SK-N-SH (cell line): Measurements from ENCODE around the gene SLC9A8. TPM values are rescaled to one million over a fixed set of nuclear protein-coding genes. Genes with fewer than 3 reads are reported as not detected.

ENCODE experiments used
- CTCF ChIA-PET: fragments of 300-600, 350-600 bp; formaldehyde crosslinking; extraction: SDS; loops from one replicate; lab custom pipeline; 2021; lab: Yijun Ruan, JAX
- POLR2A ChIA-PET: fragments of 350-600 bp; sonication (Branson Sonifier 250); formaldehyde crosslinking; extraction: SDS; loops from one replicate; lab custom pipeline; 2020; ENCODE audit warnings: antibody characterized with exemption, inconsistent platforms; lab: Yijun Ruan, JAX
- DNase-seq: peaks from one replicate; pipeline ENCODE4 v3.0.0; 2012
- H2AFZ ChIP-seq: fragments of 200-600 bp; sonication (generic); 2 replicates; pipeline ENCODE4 v1.8.1; 2016; ENCODE audit warnings: antibody characterized with exemption, mild to moderate bottlenecking, low read depth
- H3F3A ChIP-seq: fragments of 200-600 bp; sonication (generic); replicated peaks from 2 replicates; pipeline ENCODE3; 2016; ENCODE audit warnings: antibody characterized with exemption, mild to moderate bottlenecking; ENCODE audit not compliant: insufficient read depth
- H3K27ac ChIP-seq, 2 experiments: fragments of 200-500 bp in 1 of 2; fragments of 200-600 bp in 1 of 2; sonication (Bioruptor generic) in 1 of 2; sonication (generic), shearing (Covaris generic) in 1 of 2; 2 replicates each; pipeline versions ENCODE4 v1.5.1 to v1.6.1; 2014 to 2016; ENCODE audit warnings: low read depth in 2 of 2, inconsistent platforms in 1 of 2, low read length in 1 of 2, mild to moderate bottlenecking in 1 of 2, mixed read lengths in 1 of 2
- H3K27me3 ChIP-seq: fragments of 200-600 bp; sonication (generic), shearing (Covaris generic); 2 replicates; pipeline ENCODE4 v1.6.1; 2016; ENCODE audit warnings: mixed run types; ENCODE audit not compliant: insufficient read depth
- H3K36me3 ChIP-seq, 2 experiments: fragments of 200-500 bp in 1 of 2; fragments of 200-600 bp in 1 of 2; sonication (Bioruptor generic) in 1 of 2; sonication (generic) in 1 of 2; replicated peaks in 1 of 2; 2 replicates each; pipeline versions ENCODE3 to v1.5.1; 2014 to 2016; ENCODE audit warnings: low read length in 1 of 2, mild to moderate bottlenecking in 1 of 2; ENCODE audit not compliant: insufficient read depth in 2 of 2, control insufficient read depth in 1 of 2
- H3K4me1 ChIP-seq, 2 experiments: fragments of 200-500 bp in 1 of 2; fragments of 200-600 bp in 1 of 2; sonication (Bioruptor generic) in 1 of 2; sonication (generic), shearing (Covaris generic) in 1 of 2; 2 replicates each; pipeline versions ENCODE4 v1.5.1 to v1.6.1; 2014 to 2016; ENCODE audit warnings: low read depth in 1 of 2, low read length in 1 of 2, mixed run types in 1 of 2; ENCODE audit not compliant: insufficient read depth in 2 of 2, control insufficient read depth in 1 of 2
- H3K4me2 ChIP-seq: fragments of 200-600 bp; sonication (generic), shearing (Covaris generic); 2 replicates; pipeline ENCODE4 v1.6.1; 2017; ENCODE audit warnings: mixed run types
- H3K4me3 ChIP-seq, 2 experiments: fragments of 200-500 bp in 1 of 2; fragments of 200-600 bp in 1 of 2; sonication (Bioruptor generic) in 1 of 2; sonication (generic), shearing (Covaris generic) in 1 of 2; 2 replicates each; pipeline versions ENCODE4 v1.5.1 to v1.8.1; 2014 to 2016; ENCODE audit warnings: low read depth in 2 of 2, inconsistent platforms in 1 of 2, low read length in 1 of 2, mild to moderate bottlenecking in 1 of 2, mixed read lengths in 1 of 2, moderate library complexity in 1 of 2
- H3K79me2 ChIP-seq: fragments of 200-600 bp; sonication (generic); 2 replicates; pipeline ENCODE4 v1.8.1; 2017; ENCODE audit warnings: mild to moderate bottlenecking; ENCODE audit not compliant: insufficient read depth
- H3K9ac ChIP-seq: fragments of 200-600 bp; sonication (generic); 2 replicates; pipeline ENCODE4 v1.6.1; 2017; ENCODE audit warnings: mixed run types
- H3K9me2 ChIP-seq: fragments of 200-600 bp; sonication (generic); 2 replicates; pipeline ENCODE4 v1.6.1; 2017; ENCODE audit warnings: mixed run types
- H3K9me3 ChIP-seq: fragments of 200-600 bp; sonication (generic); 2 replicates; pipeline ENCODE4 v1.6.1; 2017; ENCODE audit warnings: mixed run types, mild to moderate bottlenecking, moderate library complexity
- H4K20me1 ChIP-seq: fragments of 200-600 bp; sonication (generic); 2 replicates; pipeline ENCODE4 v1.6.1; 2017; ENCODE audit warnings: mild to moderate bottlenecking, mixed run types; ENCODE audit not compliant: insufficient read depth
- CHD2 ChIP-seq: fragments of 150-350 bp; IDR thresholded peaks from 2 replicates; pipeline ENCODE4 v1.6.1; 2018; ENCODE audit warnings: low read length; ENCODE audit not compliant: partially characterized antibody
- EZH2phosphoT487 ChIP-seq: fragments of 200-600 bp; sonication (generic); IDR thresholded peaks from 2 replicates; pipeline ENCODE4 v1.6.1; 2017; ENCODE audit warnings: low read depth, mixed run types, mild to moderate bottlenecking, antibody characterized with exemption, moderate library complexity, borderline replicate concordance
- FOXJ3 ChIP-seq: sonication (generic); formaldehyde crosslinking; IDR thresholded peaks from 2 replicates; pipeline ENCODE4 v1.5.1; 2020; ENCODE audit warnings: mild to moderate bottlenecking, missing genetic modification reagents
- FOXM1 ChIP-seq: IDR thresholded peaks from 2 replicates; pipeline ENCODE4 v1.4.0; 2012; ENCODE audit warnings: low read depth, mild to moderate bottlenecking
- GABPA ChIP-seq: IDR thresholded peaks from 2 replicates; pipeline ENCODE4 v1.4.0; 2012; ENCODE audit warnings: low read depth, mild to moderate bottlenecking
- GATA2 ChIP-seq: sonication (generic); formaldehyde crosslinking; IDR thresholded peaks from 2 replicates; pipeline ENCODE4 v1.5.0; 2020; ENCODE audit warnings: mild to moderate bottlenecking, missing genetic modification reagents
- JUND ChIP-seq: IDR thresholded peaks from 2 replicates; pipeline ENCODE4 v1.4.0; 2012
- MEF2A ChIP-seq: IDR thresholded peaks from 2 replicates; pipeline ENCODE4 v1.4.0; 2012; ENCODE audit warnings: low read depth, borderline replicate concordance
- MXI1 ChIP-seq: IDR thresholded peaks from 2 replicates; pipeline ENCODE4 v1.6.1; 2012; ENCODE audit warnings: mild to moderate bottlenecking, low read depth, low read length, improper control_type of control experiment
- NFIC ChIP-seq: IDR thresholded peaks from 2 replicates; pipeline ENCODE4 v1.4.0; 2012; ENCODE audit warnings: borderline replicate concordance
- NRF1 ChIP-seq: IDR thresholded peaks from 2 replicates; pipeline ENCODE4 v1.6.1; 2012; ENCODE audit warnings: low read depth, mild to moderate bottlenecking, low read length
- RAD21 ChIP-seq: IDR thresholded peaks from 2 replicates; pipeline ENCODE4 v1.6.1; 2012; ENCODE audit warnings: mild to moderate bottlenecking, low read length
- RFX5 ChIP-seq: IDR thresholded peaks from 2 replicates; pipeline ENCODE4 v1.6.1; 2012; ENCODE audit warnings: mild to moderate bottlenecking, improper control_type of control experiment, low read length
- RXRA ChIP-seq: IDR thresholded peaks from 2 replicates; pipeline ENCODE4 v1.4.0; 2012; ENCODE audit warnings: low read depth, mild to moderate bottlenecking, borderline replicate concordance
- SIN3A ChIP-seq: IDR thresholded peaks from 2 replicates; pipeline ENCODE4 v1.6.1; 2012; ENCODE audit warnings: low read depth, mild to moderate bottlenecking, low read length, moderate library complexity, borderline replicate concordance
- SMC3 ChIP-seq: IDR thresholded peaks from 2 replicates; pipeline ENCODE4 v1.6.1; 2012; ENCODE audit warnings: low read depth, low read length, improper control_type of control experiment
- TCF12 ChIP-seq: IDR thresholded peaks from 2 replicates; pipeline ENCODE4 v1.4.0; 2012
- YY1 ChIP-seq: IDR thresholded peaks from 2 replicates; pipeline ENCODE4 v1.4.0; 2012; ENCODE audit warnings: low read depth, mild to moderate bottlenecking
- WGBS: methylation state at CpG from one replicate; pipeline ENCODE4 v1.1.6; 2017; ENCODE audit warnings: low lambda C conversion rate; 5-methylcytosine and 5-hydroxymethylcytosine counted together
- polyA plus RNA-seq, 3 experiments: library from polyadenylated mRNA; depleted of rRNA; stranded (reverse); fragments of >200 nt; gene quantifications; 2 replicates each; pipeline ENCODE4 v1.2.3, GENCODE V29; 2012
- TF ChIP-seq, protein P1 (sequence below): IDR thresholded peaks from 2 replicates; pipeline ENCODE4; 2012
- TF ChIP-seq, protein P2 (sequence below): IDR thresholded peaks from 2 replicates; pipeline ENCODE4 v1.4.0; 2012; ENCODE audit warnings: low read depth
- TF ChIP-seq, protein P3 (sequence below): fragments of 200-600 bp; sonication (generic); IDR thresholded peaks from 2 replicates; pipeline ENCODE4 v1.6.1; 2017; ENCODE audit warnings: antibody characterized with exemption, mild to moderate bottlenecking, moderate library complexity
- TF ChIP-seq, protein P4 (sequence below): fragments of 150-350 bp; IDR thresholded peaks from 2 replicates; pipeline ENCODE4 v1.6.1; 2016; ENCODE audit warnings: mild to moderate bottlenecking, low read depth, low read length
- TF ChIP-seq, protein P5 (sequence below): IDR thresholded peaks from 2 replicates; pipeline ENCODE4 v1.4.0; 2012; ENCODE audit warnings: low read depth, borderline replicate concordance

Gene SLC9A8
- polyA plus RNA-seq, 1 of the 3 experiments (the other 2 are of a cell fraction), result 3.4 TPM

DNA sequence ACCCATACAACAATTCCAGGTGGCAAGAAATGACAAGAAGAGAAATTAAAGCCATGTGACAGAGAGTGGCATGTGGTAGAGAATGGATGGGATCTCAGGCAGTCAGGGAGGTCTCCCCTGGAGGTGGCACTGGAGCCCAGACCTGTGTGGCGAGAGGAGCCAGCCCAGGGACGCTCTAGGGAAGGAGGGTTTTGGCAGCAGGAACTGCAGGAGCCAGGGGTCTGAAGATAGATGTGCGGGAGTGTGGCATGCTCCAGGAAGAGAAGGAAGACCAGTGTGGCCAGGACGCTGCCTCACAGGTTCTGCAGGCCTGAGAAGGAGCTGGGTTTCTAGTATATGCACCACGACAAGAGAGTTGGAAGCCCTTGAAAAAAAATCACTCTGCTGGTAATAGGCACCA lies 57.6 kb downstream of the SLC9A8 start:
- no peak overlapping the region for H3K9ac ChIP-seq
- DNase-seq, result no peak
- peaks cover 0 to 8% of the 10 kb centered on the region in 2 experiments; a peak in 1 of 4 replicates for H3K4me1 ChIP-seq
- no peaks in the 10 kb centered on the region for H4K20me1 ChIP-seq
- no peaks in the 10 kb centered on the region for H3K9me3 ChIP-seq
- H3K27ac ChIP-seq, result no peak overlapping the region
- H2AFZ ChIP-seq, result no peak overlapping the region
- TF ChIP-seq FOXJ3 (no peak), YY1 (no peak), NFIC (no peak), TCF12 (no peak), GATA2 (CRISPR knock-in tag) (no peak), GABPA (no peak), EZH2phosphoT487 (no peak), RFX5 (no peak), CHD2 (no peak), NRF1 (no peak), SMC3 (no peak)
- TF ChIP-seq, protein P1, sequence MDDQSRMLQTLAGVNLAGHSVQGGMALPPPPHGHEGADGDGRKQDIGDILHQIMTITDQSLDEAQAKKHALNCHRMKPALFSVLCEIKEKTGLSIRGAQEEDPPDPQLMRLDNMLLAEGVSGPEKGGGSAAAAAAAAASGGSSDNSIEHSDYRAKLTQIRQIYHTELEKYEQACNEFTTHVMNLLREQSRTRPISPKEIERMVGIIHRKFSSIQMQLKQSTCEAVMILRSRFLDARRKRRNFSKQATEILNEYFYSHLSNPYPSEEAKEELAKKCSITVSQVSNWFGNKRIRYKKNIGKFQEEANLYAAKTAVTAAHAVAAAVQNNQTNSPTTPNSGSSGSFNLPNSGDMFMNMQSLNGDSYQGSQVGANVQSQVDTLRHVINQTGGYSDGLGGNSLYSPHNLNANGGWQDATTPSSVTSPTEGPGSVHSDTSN, result no peak
- TF ChIP-seq, protein P2, sequence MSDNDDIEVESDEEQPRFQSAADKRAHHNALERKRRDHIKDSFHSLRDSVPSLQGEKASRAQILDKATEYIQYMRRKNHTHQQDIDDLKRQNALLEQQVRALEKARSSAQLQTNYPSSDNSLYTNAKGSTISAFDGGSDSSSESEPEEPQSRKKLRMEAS, result no peak
- H3K4me3 ChIP-seq, result no peak overlapping the region
- H3K9me2 ChIP-seq, result no peaks in the 10 kb centered on the region
- CTCF ChIA-PET, result no interaction called here
- no peaks in the 10 kb centered on the region for H3K79me2 ChIP-seq
- H3K4me2 ChIP-seq, result no peak overlapping the region
- H3K27me3 ChIP-seq, result no peaks in the 10 kb centered on the region
- POLR2A ChIA-PET, result no interaction called here
- H3K36me3 ChIP-seq, result peaks cover 4 to 9% of the 10 kb centered on the region in 2 experiments
- no peaks in the 10 kb centered on the region for H3F3A ChIP-seq
- WGBS, result 96% methylated on average over 5 of the region's 5 CpGs

DNA sequence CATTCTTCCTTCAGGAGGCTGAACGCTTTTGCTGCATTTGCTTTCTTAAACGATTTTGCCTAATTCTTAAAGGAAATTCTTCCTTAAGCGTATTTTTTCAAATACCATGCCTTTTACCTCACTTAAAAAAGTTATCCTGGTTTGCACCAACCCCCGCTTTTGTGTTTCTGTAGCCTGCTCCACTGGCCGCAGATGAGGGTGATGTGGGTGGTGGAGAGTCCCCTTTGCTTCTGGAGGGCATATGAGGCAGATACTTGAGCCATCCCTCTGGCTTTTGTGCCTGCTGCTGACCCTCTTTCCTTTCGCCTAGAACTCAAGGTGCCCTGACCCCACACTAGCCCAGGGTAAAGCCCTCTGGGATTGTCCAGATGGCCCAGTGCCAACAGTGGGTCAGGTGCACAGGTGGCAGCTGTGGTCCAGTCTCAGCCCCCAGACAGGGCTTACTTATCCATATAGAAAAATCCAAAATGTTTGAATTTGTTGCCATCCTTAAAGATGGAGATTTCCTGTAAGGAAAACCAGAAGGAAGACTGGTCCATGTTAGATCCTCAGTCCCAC lies 58.8 kb downstream of the SLC9A8 start:
- no peak overlapping the region for H3K4me3 ChIP-seq
- TF ChIP-seq, protein P3, sequence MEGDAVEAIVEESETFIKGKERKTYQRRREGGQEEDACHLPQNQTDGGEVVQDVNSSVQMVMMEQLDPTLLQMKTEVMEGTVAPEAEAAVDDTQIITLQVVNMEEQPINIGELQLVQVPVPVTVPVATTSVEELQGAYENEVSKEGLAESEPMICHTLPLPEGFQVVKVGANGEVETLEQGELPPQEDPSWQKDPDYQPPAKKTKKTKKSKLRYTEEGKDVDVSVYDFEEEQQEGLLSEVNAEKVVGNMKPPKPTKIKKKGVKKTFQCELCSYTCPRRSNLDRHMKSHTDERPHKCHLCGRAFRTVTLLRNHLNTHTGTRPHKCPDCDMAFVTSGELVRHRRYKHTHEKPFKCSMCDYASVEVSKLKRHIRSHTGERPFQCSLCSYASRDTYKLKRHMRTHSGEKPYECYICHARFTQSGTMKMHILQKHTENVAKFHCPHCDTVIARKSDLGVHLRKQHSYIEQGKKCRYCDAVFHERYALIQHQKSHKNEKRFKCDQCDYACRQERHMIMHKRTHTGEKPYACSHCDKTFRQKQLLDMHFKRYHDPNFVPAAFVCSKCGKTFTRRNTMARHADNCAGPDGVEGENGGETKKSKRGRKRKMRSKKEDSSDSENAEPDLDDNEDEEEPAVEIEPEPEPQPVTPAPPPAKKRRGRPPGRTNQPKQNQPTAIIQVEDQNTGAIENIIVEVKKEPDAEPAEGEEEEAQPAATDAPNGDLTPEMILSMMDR, result no peak
- no peak for TF ChIP-seq FOXJ3
- TF ChIP-seq, protein P4, sequence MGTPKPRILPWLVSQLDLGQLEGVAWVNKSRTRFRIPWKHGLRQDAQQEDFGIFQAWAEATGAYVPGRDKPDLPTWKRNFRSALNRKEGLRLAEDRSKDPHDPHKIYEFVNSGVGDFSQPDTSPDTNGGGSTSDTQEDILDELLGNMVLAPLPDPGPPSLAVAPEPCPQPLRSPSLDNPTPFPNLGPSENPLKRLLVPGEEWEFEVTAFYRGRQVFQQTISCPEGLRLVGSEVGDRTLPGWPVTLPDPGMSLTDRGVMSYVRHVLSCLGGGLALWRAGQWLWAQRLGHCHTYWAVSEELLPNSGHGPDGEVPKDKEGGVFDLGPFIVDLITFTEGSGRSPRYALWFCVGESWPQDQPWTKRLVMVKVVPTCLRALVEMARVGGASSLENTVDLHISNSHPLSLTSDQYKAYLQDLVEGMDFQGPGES, result no peak
- no peak for TF ChIP-seq SMC3
- no peak for TF ChIP-seq RXRA
- TF ChIP-seq RFX5, result no peak
- no peak for TF ChIP-seq MEF2A
- TF ChIP-seq TCF12, result no peak
- no peak for TF ChIP-seq SIN3A
- no peak for TF ChIP-seq MXI1
- TF ChIP-seq EZH2phosphoT487, result no peak
- no peak for TF ChIP-seq RAD21
- TF ChIP-seq JUND, result no peak
- TF ChIP-seq, protein P5, sequence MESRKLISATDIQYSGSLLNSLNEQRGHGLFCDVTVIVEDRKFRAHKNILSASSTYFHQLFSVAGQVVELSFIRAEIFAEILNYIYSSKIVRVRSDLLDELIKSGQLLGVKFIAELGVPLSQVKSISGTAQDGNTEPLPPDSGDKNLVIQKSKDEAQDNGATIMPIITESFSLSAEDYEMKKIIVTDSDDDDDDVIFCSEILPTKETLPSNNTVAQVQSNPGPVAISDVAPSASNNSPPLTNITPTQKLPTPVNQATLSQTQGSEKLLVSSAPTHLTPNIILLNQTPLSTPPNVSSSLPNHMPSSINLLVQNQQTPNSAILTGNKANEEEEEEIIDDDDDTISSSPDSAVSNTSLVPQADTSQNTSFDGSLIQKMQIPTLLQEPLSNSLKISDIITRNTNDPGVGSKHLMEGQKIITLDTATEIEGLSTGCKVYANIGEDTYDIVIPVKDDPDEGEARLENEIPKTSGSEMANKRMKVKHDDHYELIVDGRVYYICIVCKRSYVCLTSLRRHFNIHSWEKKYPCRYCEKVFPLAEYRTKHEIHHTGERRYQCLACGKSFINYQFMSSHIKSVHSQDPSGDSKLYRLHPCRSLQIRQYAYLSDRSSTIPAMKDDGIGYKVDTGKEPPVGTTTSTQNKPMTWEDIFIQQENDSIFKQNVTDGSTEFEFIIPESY, result no peak
- no peak for TF ChIP-seq FOXM1

More for the DNA sequence above, 58.8 kb downstream of the SLC9A8 start:
- Histone ChIP-seq H3K9me2 (no peaks in the 10 kb centered on the region), H3F3A (no peaks in the 10 kb centered on the region), H3K4me1 (peaks cover 0 to 5% of the 10 kb centered on the region in 2 experiments; a peak in 1 of 4 replicates), H4K20me1 (no peaks in the 10 kb centered on the region), H3K4me2 (no peak overlapping the region), H2AFZ (no peak overlapping the region), H3K79me2 (no peaks in the 10 kb centered on the region), H3K27ac (no peak overlapping the region), H3K9ac (no peak overlapping the region), H3K36me3 (peaks cover 4 to 5% of the 10 kb centered on the region in 2 experiments), H3K9me3 (no peaks in the 10 kb centered on the region), H3K27me3 (no peaks in the 10 kb centered on the region)
- ChIA-PET CTCF (interaction anchor here (0.8 to 1.5 kb wide), 3 partner anchors 17 to 261 kb away, joined by 3 to 5 read pairs (median 3); no protein-coding TSS in a partner anchor), POLR2A (no interaction called here)
- no peak for DNase-seq
- WGBS, result 95% methylated on average over 6 of the region's 6 CpGs
